Kidney epithelial cell (primary cell): ENCODE measurements around the gene NECTIN1. TPM values are rescaled to one million over a fixed set of nuclear protein-coding genes. Genes with fewer than 3 reads are reported as not detected.
"Not testable (repeated sequence)": the region's sequence is repeated elsewhere in the genome, so short reads cannot be mapped to it uniquely, and the experiment has no call there.

Source experiments
- DNase-seq: peaks from one replicate; pipeline ENCODE4 v3.0.0-alpha.2; 2010; ENCODE audit warnings: low read depth
- H3K27me3 ChIP-seq: 2 replicates; pipeline ENCODE4 v1.6.0; 2011; ENCODE audit warnings: low read length; ENCODE audit not compliant: control insufficient read depth, insufficient read depth
- H3K36me3 ChIP-seq: 2 replicates; pipeline ENCODE4 v1.5.1; 2011; ENCODE audit warnings: low read length; ENCODE audit not compliant: control insufficient read depth, insufficient read depth
- H3K4me3 ChIP-seq: 2 replicates; pipeline ENCODE4 v1.5.1; 2011; ENCODE audit warnings: low read depth, mild to moderate bottlenecking, control low read depth, low read length
- CTCF ChIP-seq: IDR thresholded peaks from 2 replicates; pipeline ENCODE4 v1.5.1; 2011; ENCODE audit warnings: mild to moderate bottlenecking, moderate library complexity, low read length, control low read depth, inconsistent platforms; ENCODE audit not compliant: insufficient read depth, poor library complexity, severe bottlenecking
- total RNA-seq: library from RNA; depleted of rRNA; stranded (reverse); fragments of >200 nt; gene quantifications from 2 replicates; pipeline ENCODE4 v1.2.3, GENCODE V29; 2015

Gene NECTIN1
- total RNA-seq, 1 donor from 2014 or later, result 15.0 TPM

- no peak overlapping the region for H3K4me3 ChIP-seq
- H3K36me3 ChIP-seq, result no peaks in the 10 kb centered on the region
- H3K27me3 ChIP-seq, result peaks cover 2% of the 10 kb centered on the region
- no peak for DNase-seq
- no peak for TF ChIP-seq CTCF
These were observed 120.8 kb downstream of the NECTIN1 start for GRCh38 chr11:119608201-119608600.

GRCh38 chr11:119607726-119608125, 121.3 kb downstream of the NECTIN1 start:
- no peaks in the 10 kb centered on the region for H3K36me3 ChIP-seq
- H3K4me3 ChIP-seq, result no peak overlapping the region
- H3K27me3 ChIP-seq, result peaks cover 2% of the 10 kb centered on the region
- no peak for TF ChIP-seq CTCF
- no peak for DNase-seq

GRCh38 chr11:119605137-119605665, 123.8 kb downstream of the NECTIN1 start:
- TF ChIP-seq CTCF, result no peak
- DNase-seq, result no peak
- no peak overlapping the region for H3K4me3 ChIP-seq
- H3K27me3 ChIP-seq, result peaks cover 2% of the 10 kb centered on the region
- no peaks in the 10 kb centered on the region for H3K36me3 ChIP-seq

GRCh38 chr11:119602745-119603373, 126.1 kb downstream of the NECTIN1 start:
- no peak for TF ChIP-seq CTCF
- DNase-seq, result no peak
- Histone ChIP-seq H3K4me3 (no peak overlapping the region), H3K27me3 (no peaks in the 10 kb centered on the region), H3K36me3 (no peaks in the 10 kb centered on the region)

GRCh38 chr11:119599864-119600541, 129.0 kb downstream of the NECTIN1 start:
- Histone ChIP-seq H3K4me3 (no peak overlapping the region), H3K27me3 (no peaks in the 10 kb centered on the region), H3K36me3 (no peaks in the 10 kb centered on the region)
- no peak for DNase-seq
- TF ChIP-seq CTCF, result no peak

- not testable (repeated sequence) for H3K36me3 ChIP-seq, H3K27me3 ChIP-seq, H3K4me3 ChIP-seq, DNase-seq
These were observed 133.1 kb downstream of the NECTIN1 start for GRCh38 chr11:119595941-119596340.
